GM21786 (cell line): Measurements from ENCODE around the gene CLCN7.

Experiments
- ATAC-seq: cut with Tn5 transposase; IDR thresholded peaks from one replicate; pipeline ENCODE4 v1.9.1; 2021; ENCODE audit not compliant: unreplicated experiment

CLCN7 gene

GRCh38 chr16:1503110-1503955 lies 28.5 kb upstream of the CLCN7 start:
- no peak for ATAC-seq

- ATAC-seq: no peak
These were observed 27.5 kb upstream of the CLCN7 start for GRCh38 chr16:1502092-1503004.

- no peak for ATAC-seq
These were observed 26.8 kb upstream of the CLCN7 start for GRCh38 chr16:1501630-1502029.

GRCh38 chr16:1500465-1501150 lies 25.8 kb upstream of the CLCN7 start:
- ATAC-seq: no peak

- no peak for ATAC-seq
These were observed 25.1 kb upstream of the CLCN7 start for GRCh38 chr16:1499756-1500464.

- ATAC-seq: no peak
These were observed 24.3 kb upstream of the CLCN7 start for GRCh38 chr16:1498899-1499676.

- no peak for ATAC-seq
These were observed 22.3 kb upstream of the CLCN7 start for GRCh38 chr16:1497014-1497598.

GRCh38 chr16:1496464-1496863 lies 21.6 kb upstream of the CLCN7 start:
- ATAC-seq: no peak

- no peak for ATAC-seq
These were observed 21.0 kb upstream of the CLCN7 start for GRCh38 chr16:1495889-1496262.

- no peak for ATAC-seq
These were observed 20.5 kb upstream of the CLCN7 start for GRCh38 chr16:1495211-1495888.

- ATAC-seq: no peak
These were observed 19.9 kb upstream of the CLCN7 start for GRCh38 chr16:1494711-1495110.

GRCh38 chr16:1494129-1494640 lies 19.4 kb upstream of the CLCN7 start:
- ATAC-seq: no peak

GRCh38 chr16:1493746-1494094 lies 18.9 kb upstream of the CLCN7 start:
- ATAC-seq: no peak

- no peak for ATAC-seq
These were observed 18.3 kb upstream of the CLCN7 start, which contains the start of gene TELO2 for GRCh38 chr16:1492923-1493745. Gene TELO2 (plus strand): TSS chr16:1493360. CDS start chr16:1494282, 922 bp downstream.

GRCh38 chr16:1492082-1492922 lies 17.5 kb upstream of the CLCN7 start:
- ATAC-seq: no peak

- no peak for ATAC-seq
These were observed 16.5 kb upstream of the CLCN7 start for GRCh38 chr16:1491327-1491726.

- no peak for ATAC-seq
These were observed 14.2 kb upstream of the CLCN7 start for GRCh38 chr16:1489077-1489476.
